GM19099 (cell line): ENCODE results near the gene SPIB.

Experiments used
- POLR2A ChIP-seq: IDR thresholded peaks from 3 replicates; pipeline ENCODE4 v1.6.1; 2011; ENCODE audit warnings: low read depth; ENCODE audit not compliant: insufficient read length; ENCODE audit errors: extremely low read depth

The SPIB gene

DNA sequence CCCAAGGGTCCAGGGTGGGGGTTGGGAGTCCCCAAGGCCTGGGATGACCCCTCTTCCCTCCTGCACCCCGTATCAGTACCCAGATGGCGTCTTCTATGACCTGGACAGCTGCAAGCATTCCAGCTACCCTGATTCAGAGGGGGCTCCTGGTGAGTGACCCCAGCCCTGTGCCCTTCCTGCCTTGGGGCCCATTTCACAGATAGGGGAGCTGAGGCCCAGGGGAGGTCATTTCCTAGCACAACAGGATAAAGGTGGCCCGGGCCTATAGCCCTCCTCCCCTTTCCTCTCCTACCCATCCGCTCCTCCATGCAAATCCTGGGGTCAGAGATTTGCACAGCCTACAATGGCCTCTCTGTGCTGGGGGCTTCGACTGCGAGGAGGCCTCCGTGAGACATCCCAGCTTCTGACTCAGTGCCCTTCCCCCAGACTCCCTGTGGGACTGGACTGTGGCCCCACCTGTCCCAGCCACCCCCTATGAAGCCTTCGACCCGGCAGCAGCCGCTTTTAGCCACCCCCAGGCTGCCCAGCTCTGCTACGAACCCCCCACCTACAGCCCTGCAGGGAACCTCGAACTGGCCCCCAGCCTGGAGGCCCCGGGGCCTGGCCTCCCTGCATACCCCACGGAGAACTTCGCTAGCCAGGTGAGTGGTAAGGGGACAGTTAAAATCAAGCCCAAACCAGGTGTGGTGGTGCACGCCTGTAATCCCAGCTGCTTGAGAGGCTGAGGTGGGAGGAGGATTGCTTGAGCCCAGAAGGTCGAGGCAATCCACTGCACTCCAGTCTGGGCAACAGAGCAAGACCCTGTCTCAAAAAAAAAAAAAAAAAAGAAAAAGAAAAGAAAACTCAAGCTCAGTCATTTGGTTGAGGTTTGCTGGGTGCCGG lies 3.9 kb downstream of the SPIB start:
- TF ChIP-seq POLR2A: no peak

DNA sequence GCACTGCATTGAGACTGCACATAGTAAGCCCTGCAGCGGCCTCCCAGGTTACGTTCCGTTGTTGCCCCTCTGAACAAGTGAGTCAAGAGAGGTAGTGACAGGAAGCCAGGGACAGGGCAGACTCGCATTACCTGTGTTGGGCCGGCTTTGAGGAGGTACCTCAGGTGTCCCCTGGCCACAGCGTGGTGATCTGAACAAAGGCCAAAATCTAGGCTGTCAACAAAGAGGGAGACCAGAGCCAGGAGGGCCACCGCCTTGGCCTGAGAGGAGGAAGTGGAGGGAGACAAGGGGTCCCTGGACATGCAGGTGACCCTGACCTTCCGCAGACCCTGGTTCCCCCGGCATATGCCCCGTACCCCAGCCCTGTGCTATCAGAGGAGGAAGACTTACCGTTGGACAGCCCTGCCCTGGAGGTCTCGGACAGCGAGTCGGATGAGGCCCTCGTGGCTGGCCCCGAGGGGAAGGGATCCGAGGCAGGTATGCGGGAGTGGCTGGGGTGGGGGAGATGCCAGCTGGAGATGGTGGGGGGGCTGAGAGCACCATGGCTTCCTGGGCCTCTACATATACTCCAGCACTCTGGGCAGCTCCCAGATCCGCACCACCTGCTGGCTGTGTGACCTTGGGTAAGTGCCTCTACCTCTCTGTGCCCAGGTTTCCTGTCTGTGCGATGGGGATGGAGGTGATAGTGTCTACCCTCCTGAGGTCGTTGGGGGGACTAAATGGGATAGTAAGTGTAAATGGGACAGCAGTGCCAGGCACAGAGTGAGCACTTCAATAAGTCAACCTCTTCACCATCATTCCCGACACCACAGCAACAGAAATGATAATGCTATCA lies 4.8 kb downstream of the SPIB start:
- TF ChIP-seq POLR2A: no peak

DNA sequence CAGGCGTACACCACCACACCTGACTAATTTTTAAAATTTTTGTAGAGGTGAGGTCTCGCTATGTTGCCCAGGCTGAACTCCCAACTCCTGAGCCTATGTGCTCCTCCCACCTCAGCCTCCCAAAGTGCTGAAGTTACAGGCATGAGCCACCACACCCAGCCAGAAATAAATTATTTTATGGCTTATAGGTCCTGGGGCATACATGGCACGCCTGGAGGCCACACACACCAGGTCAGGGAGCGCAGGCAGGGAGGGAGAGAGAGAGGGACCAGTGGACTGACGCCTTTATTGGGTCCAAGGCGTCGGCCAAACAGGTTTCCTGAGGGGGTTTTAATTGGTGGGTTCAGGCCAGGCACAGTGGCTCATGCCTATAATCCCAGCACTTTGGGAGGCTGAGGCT lies 6.8 kb downstream of the SPIB start:
- no peak for TF ChIP-seq POLR2A

DNA sequence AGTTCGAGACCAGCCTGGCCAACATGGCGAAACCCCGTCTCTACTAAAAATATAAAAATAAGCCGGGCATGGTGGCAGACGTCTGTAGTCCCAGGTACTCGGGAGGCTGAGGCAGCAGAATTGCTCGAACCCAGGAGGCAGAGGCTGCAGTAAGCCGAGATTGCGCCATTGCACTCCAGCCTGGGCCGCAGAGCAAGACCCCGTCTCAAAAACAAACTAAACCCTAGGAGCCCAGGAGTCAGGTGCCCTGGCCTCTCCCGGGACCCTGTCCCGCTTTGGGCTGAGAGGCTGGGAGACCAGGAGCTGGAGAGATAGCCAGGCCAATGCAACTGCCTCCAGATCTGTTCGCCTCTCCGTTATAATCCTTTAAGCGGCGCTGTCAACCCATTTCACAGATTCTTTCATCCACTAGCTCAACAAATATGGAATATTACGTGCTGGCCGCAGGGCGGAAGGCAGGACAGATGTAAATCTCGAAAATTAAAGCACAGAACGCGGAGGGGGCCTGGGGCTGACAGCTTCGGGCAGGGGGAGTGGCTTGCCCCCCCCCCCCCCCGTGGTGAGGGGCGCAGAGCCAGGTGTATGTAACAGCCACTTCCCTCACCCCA lies 8.7 kb downstream of the SPIB start:
- no peak for TF ChIP-seq POLR2A

DNA sequence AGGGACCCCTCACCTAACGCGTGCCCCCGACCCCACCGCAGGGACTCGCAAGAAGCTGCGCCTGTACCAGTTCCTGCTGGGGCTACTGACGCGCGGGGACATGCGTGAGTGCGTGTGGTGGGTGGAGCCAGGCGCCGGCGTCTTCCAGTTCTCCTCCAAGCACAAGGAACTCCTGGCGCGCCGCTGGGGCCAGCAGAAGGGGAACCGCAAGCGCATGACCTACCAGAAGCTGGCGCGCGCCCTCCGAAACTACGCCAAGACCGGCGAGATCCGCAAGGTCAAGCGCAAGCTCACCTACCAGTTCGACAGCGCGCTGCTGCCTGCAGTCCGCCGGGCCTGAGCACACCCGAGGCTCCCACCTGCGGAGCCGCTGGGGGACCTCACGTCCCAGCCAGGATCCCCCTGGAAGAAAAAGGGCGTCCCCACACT lies 9.3 kb downstream of the SPIB start:
- peak; percentile 27 for TF ChIP-seq POLR2A

DNA sequence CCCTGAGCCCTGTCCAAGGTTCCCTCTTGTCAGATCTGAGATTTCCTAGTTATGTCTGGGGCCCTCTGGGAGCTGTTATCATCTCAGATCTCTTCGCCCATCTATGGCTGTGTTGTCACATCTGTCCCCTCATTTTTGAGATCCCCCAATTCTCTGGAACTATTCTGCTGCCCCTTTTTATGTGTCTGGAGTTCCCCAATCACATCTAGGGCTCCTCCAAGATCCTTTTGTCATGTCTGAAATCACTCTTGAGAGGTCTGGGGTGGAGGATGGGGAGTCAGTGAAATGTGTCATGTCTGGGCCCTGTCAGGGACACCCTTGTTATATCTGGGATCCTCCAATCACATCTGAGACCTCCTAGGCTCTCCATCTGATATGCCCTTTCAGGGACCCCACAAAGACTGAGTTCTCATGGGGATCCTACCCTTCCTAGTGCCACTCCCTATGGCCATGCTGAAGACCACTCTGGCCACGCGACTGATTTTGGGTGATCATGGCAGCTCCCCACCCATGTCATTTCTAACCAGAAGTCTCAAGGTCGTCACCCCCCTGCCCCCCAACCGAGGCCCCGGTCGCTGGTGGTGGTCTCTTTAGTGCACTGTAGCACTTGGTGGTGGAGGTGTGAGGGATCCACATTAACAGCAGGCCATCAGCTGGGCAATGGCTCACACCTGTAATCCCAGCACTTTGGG lies 10.2 kb downstream of the SPIB start:
- TF ChIP-seq POLR2A: no peak

DNA sequence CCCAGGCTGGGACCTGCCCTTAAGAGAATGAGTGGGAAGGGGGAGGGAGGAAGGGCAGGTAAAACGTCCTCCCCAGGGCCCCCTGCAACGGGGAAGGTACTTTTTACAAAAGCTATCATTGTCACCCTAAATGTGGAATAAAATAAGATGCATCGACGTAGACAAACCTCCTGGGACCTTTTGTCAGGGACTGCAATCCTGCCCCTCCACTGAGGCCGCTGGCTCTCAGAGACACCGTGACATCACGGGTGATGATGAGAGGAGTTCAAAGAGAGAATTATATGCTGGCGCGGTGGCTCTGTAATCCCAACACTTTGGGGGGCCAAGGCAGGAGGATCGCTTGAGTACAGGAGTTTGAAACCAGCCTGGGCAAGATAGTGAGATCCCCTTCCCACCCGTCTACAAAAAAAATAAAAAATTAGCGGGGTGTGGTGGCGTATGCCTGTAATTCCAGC lies 12.2 kb downstream of the SPIB start:
- TF ChIP-seq POLR2A: no peak

DNA sequence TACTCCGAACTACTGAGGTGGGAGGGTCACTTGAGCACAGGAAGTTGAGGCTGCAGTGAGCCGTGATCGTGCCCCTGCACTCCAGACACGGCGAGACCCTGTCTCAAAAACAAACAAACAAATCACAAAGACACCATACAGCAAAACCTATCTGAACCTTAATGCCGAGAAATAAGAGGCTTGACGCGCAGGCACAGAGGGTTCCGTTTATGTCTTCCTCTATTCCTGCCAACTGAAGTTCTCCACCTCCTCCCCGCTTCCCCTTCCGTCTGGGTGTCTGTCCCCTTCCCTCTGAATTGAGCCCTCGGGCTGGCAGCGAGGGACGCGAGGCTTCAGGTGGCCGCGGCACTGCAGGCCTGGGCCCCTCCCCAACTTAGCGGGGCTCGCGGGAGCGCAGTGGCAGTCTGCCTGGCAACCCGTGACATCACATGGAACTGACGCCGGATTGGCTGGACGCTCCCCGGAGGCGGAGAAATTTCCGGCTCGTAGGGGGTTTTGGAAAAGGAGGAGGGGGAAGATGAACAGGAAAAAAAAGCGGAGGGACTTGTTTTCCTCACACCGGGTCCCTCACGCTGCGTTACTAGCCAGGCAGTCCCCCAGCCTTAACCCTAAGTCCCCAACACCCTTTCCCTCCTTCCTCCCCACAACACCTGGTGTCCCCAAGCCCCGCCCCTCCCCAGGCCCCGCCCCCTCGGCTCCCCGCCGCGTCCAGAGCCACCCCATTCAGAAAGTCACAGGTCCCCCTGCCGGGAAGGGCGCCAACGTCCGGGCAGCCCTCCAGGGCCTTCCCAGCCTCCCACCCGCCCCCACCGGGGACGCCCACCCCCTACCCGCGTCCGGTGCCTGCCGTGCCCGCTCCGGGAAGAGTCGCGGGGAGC lies 12.8 kb downstream of the SPIB start:
- peak; percentile 53 for TF ChIP-seq POLR2A

DNA sequence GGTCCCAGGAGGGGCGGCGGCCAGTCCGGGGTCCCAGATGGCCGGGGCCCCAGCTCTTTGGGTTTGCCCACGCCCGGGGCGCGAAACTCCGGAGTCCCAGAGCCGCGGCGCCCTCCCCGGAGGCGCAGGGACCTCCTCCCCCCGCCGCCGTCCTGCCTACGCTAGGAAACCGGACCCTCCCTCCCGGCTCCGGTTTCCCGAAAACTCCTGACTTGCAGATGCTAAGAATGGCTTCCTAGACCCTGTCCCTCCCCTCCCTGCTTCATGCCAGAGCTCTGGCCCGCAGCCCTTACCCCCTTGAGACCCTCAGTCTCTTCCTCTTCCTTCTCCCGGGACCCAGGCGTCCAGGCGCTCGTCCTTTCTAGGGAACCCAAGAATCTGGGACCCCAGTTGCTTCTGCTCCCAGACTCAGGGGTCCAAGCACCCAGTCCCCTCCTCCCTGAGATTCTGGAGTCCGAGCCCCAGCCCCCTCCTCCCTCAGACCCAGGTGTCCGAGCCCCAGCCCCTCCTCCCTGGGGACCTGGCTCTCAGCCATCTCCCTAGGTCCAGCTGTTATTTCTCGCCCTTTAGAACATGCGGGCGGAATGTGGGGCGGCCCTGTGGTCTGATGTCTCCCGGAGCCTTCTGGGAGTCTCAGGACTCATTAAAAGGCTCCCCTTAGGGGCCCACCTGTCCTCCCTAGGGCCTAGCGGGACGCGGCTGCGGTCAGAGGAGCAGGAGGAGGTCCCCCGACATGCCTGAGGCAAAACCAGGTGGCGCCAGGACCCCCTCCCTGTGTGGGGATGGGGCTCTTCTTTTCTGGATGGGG lies 13.7 kb downstream of the SPIB start, which contains the start of gene MYBPC2:
TSS of gene MYBPC2 (plus strand) at position 672 of the 808 bp plus-strand sequence. CDS start at position 734, 62 bp downstream.
- no peak for TF ChIP-seq POLR2A

DNA sequence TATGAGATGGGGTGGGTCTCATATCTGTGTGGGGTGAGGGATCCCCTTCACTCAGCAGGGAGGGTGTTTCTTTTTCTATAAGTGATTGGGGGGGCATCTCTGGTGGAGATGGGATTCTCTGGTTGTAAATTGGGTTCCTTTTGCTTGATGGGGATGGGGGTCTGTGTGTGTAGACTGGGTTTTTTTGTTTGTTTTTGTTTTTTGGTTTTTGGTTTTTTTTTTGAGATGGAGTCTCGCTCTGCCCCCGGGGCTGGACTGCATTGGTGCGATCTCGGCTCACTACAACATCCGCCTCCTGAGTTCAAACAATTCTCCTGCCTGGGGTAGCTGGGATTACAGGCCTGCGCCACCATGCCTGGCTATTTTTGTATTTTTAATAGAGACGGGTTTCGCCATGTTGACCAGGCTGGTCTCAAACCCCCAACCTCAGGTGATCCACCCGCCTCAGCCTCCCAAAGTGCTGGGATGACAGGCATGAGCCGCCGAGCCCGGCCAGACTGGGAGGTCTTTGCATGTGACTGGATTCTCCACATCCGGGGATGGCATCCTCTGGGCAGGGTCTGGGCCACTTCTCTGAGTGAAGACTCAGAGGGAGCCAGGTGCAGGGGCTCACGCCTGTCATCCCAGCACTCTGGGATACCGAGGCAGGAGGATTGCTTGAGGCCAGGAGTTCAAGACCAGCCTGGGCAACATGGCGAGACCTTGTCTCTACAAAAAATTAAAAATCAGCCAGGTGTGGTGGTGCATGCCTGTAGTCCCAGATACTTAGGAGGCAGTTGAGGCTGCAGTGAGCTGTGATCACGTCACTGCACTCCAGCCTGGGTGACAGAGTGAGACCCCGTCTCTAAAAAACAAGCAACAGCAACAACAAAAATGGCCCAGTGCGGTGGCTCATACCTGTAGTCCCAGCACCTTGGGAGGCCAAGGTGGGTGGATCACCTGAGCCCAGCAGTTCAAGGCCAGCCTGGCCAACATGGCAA lies 14.8 kb downstream of the SPIB start:
- no peak for TF ChIP-seq POLR2A

DNA sequence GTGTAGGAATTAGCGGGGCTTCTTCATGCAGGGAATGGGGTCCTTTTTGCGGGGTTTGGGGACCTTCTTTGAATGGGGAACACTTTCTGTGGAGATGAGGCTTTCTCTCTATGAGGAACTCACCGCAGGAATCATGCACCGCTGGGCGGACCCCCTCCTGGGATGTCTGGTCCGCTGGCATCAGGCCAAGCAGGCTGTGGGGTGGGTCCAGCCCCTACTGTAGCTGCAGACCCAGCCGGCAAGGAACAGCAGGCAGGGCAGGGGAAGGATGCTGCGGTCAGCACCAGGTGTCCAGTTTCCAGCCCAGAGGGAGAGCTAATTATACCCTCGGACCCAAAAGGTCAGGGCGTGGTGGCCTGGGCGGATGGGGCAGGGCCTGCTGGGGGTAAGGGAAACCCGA lies 15.8 kb downstream of the SPIB start:
- no peak for TF ChIP-seq POLR2A

DNA sequence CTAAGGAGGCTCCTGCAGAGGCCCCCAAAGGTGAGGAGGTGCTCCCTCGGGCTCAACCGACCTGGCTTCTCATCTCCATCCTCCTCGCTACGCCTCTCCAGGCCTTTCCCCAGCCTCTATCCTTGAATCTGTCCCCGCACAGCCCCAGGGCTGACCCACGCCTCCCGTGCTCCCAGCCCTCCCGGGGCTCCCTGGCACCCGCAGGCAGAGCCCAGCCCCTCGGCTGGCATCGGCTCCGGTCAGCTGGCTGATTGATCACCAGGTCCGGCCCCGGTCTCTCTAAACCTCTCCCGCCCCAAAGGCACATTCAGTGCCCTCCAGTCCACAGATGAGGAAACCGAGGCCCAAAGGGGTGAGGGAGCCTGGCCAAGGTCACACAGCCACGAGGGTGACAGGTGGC lies 16.5 kb downstream of the SPIB start:
- no peak for TF ChIP-seq POLR2A
